GM10248 (cell line): ENCODE data around the gene NUP62CL.
A peak's percentile ranks its signal among the peaks of the same experiment; 100 is the strongest.

Experiments used
- CTCF ChIA-PET: fragments of 300-600 bp; sonication (Branson Sonifier 250); formaldehyde crosslinking; extraction: SDS; loops from one replicate; lab custom pipeline; 2021; ENCODE audit warnings: antibody characterized with exemption; lab: Yijun Ruan, JAX
- POLR2A ChIA-PET: fragments of 350-650 bp; sonication (Branson Sonifier 250); formaldehyde crosslinking; extraction: SDS; loops from one replicate; lab custom pipeline; 2020; ENCODE audit warnings: antibody characterized with exemption; lab: Yijun Ruan, JAX
- DNase-seq: peaks from one replicate; pipeline ENCODE4 v3.0.0; 2012; ENCODE audit errors: extremely low spot score
- CTCF ChIP-seq: IDR thresholded peaks from 2 replicates; pipeline ENCODE4 v1.5.1; 2012; ENCODE audit warnings: mild to moderate bottlenecking, low read depth; ENCODE audit errors: extremely low read depth, missing control alignments, control extremely low read depth

The NUP62CL gene

GRCh38 chrX:107146670-107147069, 59.6 kb downstream of the NUP62CL start:
- POLR2A ChIA-PET = no interaction called here
- CTCF ChIA-PET = no interaction called here
- no peak for DNase-seq
- no peak for TF ChIP-seq CTCF

- ChIA-PET POLR2A (no interaction called here), CTCF (interaction anchor here (1.0 kb wide), 1 partner anchor 14 kb away, joined by 3 read pairs; no protein-coding TSS in a partner anchor)
- TF ChIP-seq CTCF = no peak
- no peak for DNase-seq
Measured at GRCh38 chrX:107135965-107136307, 70.3 kb downstream of the NUP62CL start.

- ChIA-PET POLR2A (no interaction called here), CTCF (interaction anchor here (1.0 kb wide), 1 partner anchor 14 kb away, joined by 3 read pairs; no protein-coding TSS in a partner anchor)
- no peak for TF ChIP-seq CTCF
- no peak for DNase-seq
Measured at GRCh38 chrX:107135049-107135964, 70.9 kb downstream of the NUP62CL start.

- no peak for DNase-seq
- ChIA-PET CTCF (interaction anchor here (1.4 kb wide), 1 partner anchor 8 kb away, joined by 3 read pairs; no protein-coding TSS in a partner anchor), POLR2A (no interaction called here)
- no peak for TF ChIP-seq CTCF
Measured at GRCh38 chrX:107123750-107124149, 82.5 kb downstream of the NUP62CL start.

GRCh38 chrX:107119283-107119682, 87.0 kb downstream of the NUP62CL start:
- POLR2A ChIA-PET = no interaction called here
- TF ChIP-seq CTCF = no peak
- no peak for DNase-seq
- CTCF ChIA-PET = no interaction called here

GRCh38 chrX:107118322-107119147, 87.7 kb downstream of the NUP62CL start, which contains the start of gene RBM41:
Gene RBM41 (minus strand): TSS chrX:107118822. CDS start chrX:107118773, 49 bp downstream.
- ChIA-PET CTCF (no interaction called here), POLR2A (no interaction called here)
- TF ChIP-seq CTCF = no peak
- DNase-seq = peak; percentile 60
